SW 1271 (cell line): Measurements from ENCODE around the gene IER2.
"Not testable (repeated sequence)": the region's sequence is repeated elsewhere in the genome, so short reads cannot be mapped to it uniquely, and the experiment has no call there.

ENCODE experiments used
- DNase-seq, 2 experiments: peaks; one replicate each; lab custom pipeline; 2025; lab: John Stamatoyannopoulos, UW

The IER2 gene

GRCh38 chr19:13198634-13199033, 48.4 kb downstream of the IER2 start:
- DNase-seq = no peak

GRCh38 chr19:13202112-13202511, 51.9 kb downstream of the IER2 start:
- DNase-seq = not testable (repeated sequence)
